B cell (primary cell): ENCODE results near the gene TMCC3. TPM values are rescaled to one million over a fixed set of nuclear protein-coding genes. Genes with fewer than 3 reads are reported as not detected.

Source experiments
- ATAC-seq: fragments of 200-7000 bp; cut with Tn5 transposase; one replicate; pipeline ENCODE4 v1.10.0; 2021; ENCODE audit warnings: low read depth, mild to moderate bottlenecking, moderate number of reproducible peaks, moderate library complexity
- CTCF ChIA-PET: fragments of 350-600 bp; sonication (Branson Sonifier 250); formaldehyde crosslinking; loops from one replicate; lab custom pipeline; 2021; ENCODE audit warnings: antibody characterized with exemption, inconsistent platforms; lab: Charles Lee
- POLR2A ChIA-PET: fragments of 350-600 bp; sonication (Branson Sonifier 250); formaldehyde crosslinking; loops from one replicate; lab custom pipeline; 2021; ENCODE audit warnings: antibody characterized with exemption; lab: Charles Lee
- DNase-seq: peaks from one replicate; pipeline ENCODE4 v3.0.0; 2013
- H2AFZ ChIP-seq: 2 replicates; pipeline ENCODE4 v1.6.1; 2012; ENCODE audit warnings: mild to moderate bottlenecking, low read depth, low read length; ENCODE audit not compliant: insufficient read depth, poor library complexity, severe bottlenecking
- H3K27ac ChIP-seq, 2 donors: 1 replicate in 1 of 2; 2 replicates in 1 of 2; pipeline ENCODE4 v1.5.1; 2012 to 2013; ENCODE audit warnings: low read length in 2 of 2, mild to moderate bottlenecking in 2 of 2, moderate library complexity in 1 of 2
- H3K27me3 ChIP-seq, 4 experiments: fragments of 200-600 bp in 1 of 4; sonication (generic) in 1 of 4; replicated peaks in 1 of 4; 1 replicate in 2 of 4; 2 replicates in 2 of 4; pipeline versions ENCODE4 v1.6.1 to v1.7.0; 2013 to 2016; ENCODE audit warnings: low read length in 3 of 4, mild to moderate bottlenecking in 2 of 4, mixed read lengths in 1 of 4, moderate library complexity in 1 of 4; ENCODE audit not compliant: insufficient read depth in 4 of 4, control insufficient read depth in 3 of 4; ENCODE audit errors: control extremely low read depth in 1 of 4
- H3K36me3 ChIP-seq, 2 experiments: replicated peaks in 1 of 2; 1 replicate in 1 of 2; 2 replicates in 1 of 2; pipeline versions ENCODE4 v1.6.1 to v1.7.1; 2013; ENCODE audit warnings: low read length in 1 of 2; ENCODE audit not compliant: insufficient read depth in 2 of 2, control insufficient read depth in 1 of 2; ENCODE audit errors: control extremely low read depth in 1 of 2, extremely low read depth in 1 of 2
- H3K4me1 ChIP-seq, 2 donors: fragments of 200-600 bp in 1 of 2; sonication (generic) in 1 of 2; 1 replicate in 1 of 2; 2 replicates in 1 of 2; pipeline versions ENCODE4 v1.5.1 to v1.6.1; 2013 to 2017; ENCODE audit warnings: low read length in 2 of 2; ENCODE audit not compliant: control insufficient read depth in 2 of 2, insufficient read depth in 2 of 2
- H3K4me2 ChIP-seq: replicated peaks from 2 replicates; pipeline ENCODE3; 2012; ENCODE audit warnings: mild to moderate bottlenecking, low read depth, low read length; ENCODE audit not compliant: poor library complexity, severe bottlenecking
- H3K4me3 ChIP-seq, 5 experiments: fragments of 200-600 bp in 1 of 5; sonication (generic) in 1 of 5; 1 replicate in 3 of 5; 2 replicates in 2 of 5; pipeline versions ENCODE4 v1.5.1 to v1.7.0; 2011 to 2016; ENCODE audit warnings: low read length in 4 of 5, mild to moderate bottlenecking in 4 of 5, low read depth in 2 of 5, control low read depth in 1 of 5, moderate library complexity in 1 of 5; ENCODE audit not compliant: insufficient read depth in 1 of 5; ENCODE audit errors: control extremely low read depth in 1 of 5, extremely low read depth in 1 of 5
- H3K79me2 ChIP-seq: fragments of 200-600 bp; sonication (generic); one replicate; pipeline ENCODE4 v1.6.0; 2016; ENCODE audit warnings: low read length; ENCODE audit not compliant: control insufficient read depth, insufficient read depth
- H3K9ac ChIP-seq: fragments of 200-600 bp; sonication (generic); 2 replicates; pipeline ENCODE4 v1.6.1; 2017; ENCODE audit warnings: mild to moderate bottlenecking, low read length, moderate library complexity
- H3K9me3 ChIP-seq, 3 donors: one replicate each; pipeline versions ENCODE4 v1.6.1 to v1.7.1; 2013; ENCODE audit warnings: low read length in 2 of 3; ENCODE audit not compliant: control insufficient read depth in 2 of 3, insufficient read depth in 1 of 3; ENCODE audit errors: control extremely low read depth in 1 of 3
- H4K20me1 ChIP-seq: 2 replicates; pipeline ENCODE4 v1.6.0; 2012; ENCODE audit warnings: mild to moderate bottlenecking, low read length; ENCODE audit not compliant: insufficient read depth, control insufficient read depth, poor library complexity, severe bottlenecking
- H3K27ac Mint-ChIP-seq: one replicate; pipeline ENCODE4 v1.8.0; 2021; ENCODE audit warnings: mixed read lengths
- H3K27me3 Mint-ChIP-seq: one replicate; pipeline ENCODE4 v1.8.0; 2021; ENCODE audit warnings: mixed read lengths
- H3K4me1 Mint-ChIP-seq: one replicate; pipeline ENCODE4 v1.8.0; 2021; ENCODE audit warnings: mixed read lengths
- H3K4me3 Mint-ChIP-seq: one replicate; pipeline ENCODE4 v1.8.0; 2021; ENCODE audit warnings: mixed read lengths
- H3K9me3 Mint-ChIP-seq: one replicate; pipeline ENCODE4 v1.8.0; 2022; ENCODE audit warnings: mixed read lengths; ENCODE audit not compliant: insufficient read depth
- CTCF ChIP-seq: fragments of 200-600 bp; IDR thresholded peaks from one replicate; pipeline ENCODE4 v1.8.0; 2022; ENCODE audit warnings: antibody characterized with exemption, mild to moderate bottlenecking
- EZH2 ChIP-seq: IDR thresholded peaks from 2 replicates; pipeline ENCODE4 v1.6.1; 2012; ENCODE audit warnings: borderline replicate concordance, low read depth, mild to moderate bottlenecking, moderate library complexity, low read length; ENCODE audit not compliant: insufficient read depth, poor library complexity, severe bottlenecking
- WGBS: methylation state at CpG from one replicate; pipeline ENCODE4 v1.1.5; 2013; ENCODE audit warnings: missing lambda C conversion rate; ENCODE audit not compliant: insufficient coverage; 5-methylcytosine and 5-hydroxymethylcytosine counted together
- intact Hi-C: fragments of 100-400 bp; cut with micrococcal nuclease; formaldehyde crosslinking; loops from one replicate; pipeline ENCODE4 v1.10.0; 2022
- polyA plus RNA-seq: library from polyadenylated mRNA; depleted of rRNA; stranded (reverse); fragments of >200 nt; gene quantifications from 2 replicates; pipeline ENCODE4 v1.2.3, GENCODE V29; 2012
- total RNA-seq, 2 donors: library from RNA; stranded (reverse); fragments of 120-200 nt in 1 of 2; gene quantifications; 1 replicate in 1 of 2; 2 replicates in 1 of 2; pipeline versions ENCODE4 v1.2.3 to v1.2.4, GENCODE V29; 2013 to 2022

The TMCC3 gene
- total and polyA plus RNA-seq, 2 donors (not counting 1 experiment from before 2014, with no cell fraction given), result 4.5 to 8.8 TPM

- CTCF ChIA-PET, result interaction anchor here (1.0 kb wide), 1 partner anchor 21 kb away, joined by 5 read pairs; no protein-coding TSS in a partner anchor
Measured at GRCh38 chr12:94587266-94588241, 62.8 kb downstream of the TMCC3 start.

More at GRCh38 chr12:94587266-94588241, 62.8 kb downstream of the TMCC3 start:
- no peak overlapping the region for H3K4me3 ChIP-seq
- H3K27me3 ChIP-seq, result no peaks in the 10 kb centered on the region
- POLR2A ChIA-PET, result no interaction called here
- no peaks in the 10 kb centered on the region for H3K4me1 ChIP-seq
- peaks cover under 1 to 1% of the 10 kb centered on the region in 2 experiments for H3K36me3 ChIP-seq
- TF ChIP-seq EZH2 (no peak), CTCF (no peak)
- no peaks in the 10 kb centered on the region for H3K9me3 ChIP-seq
- Mint-ChIP-seq H3K9me3 (no peaks in the 10 kb centered on the region), H3K27ac (no peak overlapping the region), H3K4me1 (peaks cover 2% of the 10 kb centered on the region), H3K4me3 (no peak overlapping the region), H3K27me3 (no peaks in the 10 kb centered on the region)
- no peak for DNase-seq
- peaks cover 3% of the 10 kb centered on the region for H3K79me2 ChIP-seq
- H3K27ac ChIP-seq, result no peak overlapping the region
- no peaks in the 10 kb centered on the region for H4K20me1 ChIP-seq
- ATAC-seq, result no peak
- no peak overlapping the region for H3K4me2 ChIP-seq
- H3K9ac ChIP-seq, result no peak overlapping the region
- intact Hi-C loops, result no loop called here
- H2AFZ ChIP-seq, result no peak overlapping the region
- WGBS, result 91% methylated on average over 9 of the region's 14 CpGs
